GM18505 (cell line): ENCODE data around the gene MYO18B.
"Not testable (repeated sequence)": the region's sequence is repeated elsewhere in the genome, so short reads cannot be mapped to it uniquely, and the experiment has no call there.

ENCODE experiments used
- ATAC-seq: cut with Tn5 transposase; IDR thresholded peaks from one replicate; pipeline ENCODE4 v1.9.1; 2021; ENCODE audit not compliant: unreplicated experiment
- POLR2A ChIP-seq: IDR thresholded peaks from 4 replicates; pipeline ENCODE4 v1.6.1; 2011; ENCODE audit warnings: borderline replicate concordance; ENCODE audit not compliant: insufficient read depth, insufficient read length; ENCODE audit errors: extremely low read depth

The MYO18B gene

GRCh38 chr22:25702571-25703167, 39.3 kb upstream of the MYO18B start:
- no peak for TF ChIP-seq POLR2A
- ATAC-seq = no peak

GRCh38 chr22:25704701-25705100, 37.3 kb upstream of the MYO18B start:
- ATAC-seq = no peak
- TF ChIP-seq POLR2A = no peak

GRCh38 chr22:25706197-25706596, 35.8 kb upstream of the MYO18B start:
- ATAC-seq = no peak
- TF ChIP-seq POLR2A = no peak

GRCh38 chr22:25708430-25708829, 33.6 kb upstream of the MYO18B start:
- ATAC-seq = not testable (repeated sequence)

- no peak for TF ChIP-seq POLR2A
- no peak for ATAC-seq
Observed at GRCh38 chr22:25709758-25710157, 32.2 kb upstream of the MYO18B start.

GRCh38 chr22:25710501-25710900, 31.5 kb upstream of the MYO18B start:
- no peak for TF ChIP-seq POLR2A
- no peak for ATAC-seq

- no peak for ATAC-seq
- TF ChIP-seq POLR2A = no peak
Observed at GRCh38 chr22:25711491-25711890, 30.5 kb upstream of the MYO18B start.

GRCh38 chr22:25712661-25713400, 29.2 kb upstream of the MYO18B start:
- no peak for TF ChIP-seq POLR2A
- no peak for ATAC-seq

GRCh38 chr22:25714070-25714469, 27.9 kb upstream of the MYO18B start:
- no peak for TF ChIP-seq POLR2A
- no peak for ATAC-seq

GRCh38 chr22:25714739-25715138, 27.2 kb upstream of the MYO18B start:
- ATAC-seq = no peak
- no peak for TF ChIP-seq POLR2A

- TF ChIP-seq POLR2A = no peak
- ATAC-seq = no peak
Observed at GRCh38 chr22:25716637-25717036, 25.4 kb upstream of the MYO18B start.

- ATAC-seq = no peak
- no peak for TF ChIP-seq POLR2A
Observed at GRCh38 chr22:25718135-25718840, 23.7 kb upstream of the MYO18B start.

GRCh38 chr22:25722223-25722622, 19.8 kb upstream of the MYO18B start:
- TF ChIP-seq POLR2A = no peak
- ATAC-seq = no peak

GRCh38 chr22:25722626-25723025, 19.4 kb upstream of the MYO18B start:
- no peak for TF ChIP-seq POLR2A
- ATAC-seq = no peak
